ENCODE measurements around the gene ZBTB40. TPM values are rescaled to one million over a fixed set of nuclear protein-coding genes. Genes with fewer than 3 reads are reported as not detected.

The ZBTB40 gene
- total and polyA plus RNA-seq, 10 of the 15 experiments (the other 5 are each of a cell fraction or from before 2014, with no cell fraction given) = 1.9 to 14.4 (median 9.0) TPM

DNA sequence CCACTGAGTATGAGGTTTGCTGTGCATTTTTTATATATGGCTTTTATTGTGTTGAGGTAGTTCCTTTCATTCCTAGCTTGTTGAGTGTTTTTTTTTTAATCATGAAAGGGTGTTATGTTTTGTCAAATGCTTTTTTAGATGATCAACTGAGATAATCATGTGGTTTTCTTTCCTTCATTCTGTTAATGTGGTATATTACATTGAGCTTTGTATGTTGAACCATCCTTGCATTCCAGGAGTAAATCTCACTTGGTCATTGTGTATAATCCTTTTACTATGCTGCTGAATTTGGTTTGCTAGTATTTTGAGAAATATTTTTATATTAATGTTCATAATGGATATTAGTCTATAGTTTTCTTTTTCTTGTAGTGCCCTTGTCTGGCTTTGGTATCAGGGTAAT lies 11.1 kb upstream of the ZBTB40 start:
- H3K4me2 ChIP-seq (ENCODE audit: control insufficient read depth, insufficient read depth) = no peak overlapping the region
- H3K9ac ChIP-seq (ENCODE audit: control insufficient read depth, insufficient read depth, low read length) = no peak overlapping the region
- no peak overlapping the region for H3K4me3 ChIP-seq
- no peaks in the 10 kb centered on the region for H3K4me1 ChIP-seq (ENCODE audit: control insufficient read depth, insufficient read depth, low read length)
- TF ChIP-seq JUND (IDR thresholded peaks at IDR 0.05; ENCODE audit: low read depth, low read length) (no peak), CREM (IDR thresholded peaks at IDR 0.05; ENCODE audit: low read depth) (no peak), DPF2 (IDR thresholded peaks at IDR 0.05) (no peak), FOS (IDR thresholded peaks at IDR 0.05; ENCODE audit: borderline replicate concordance, extremely low read depth, insufficient read length) (no peak), ZSCAN29 (IDR thresholded peaks at IDR 0.05) (no peak)
- TF ChIP-seq, protein P1, sequence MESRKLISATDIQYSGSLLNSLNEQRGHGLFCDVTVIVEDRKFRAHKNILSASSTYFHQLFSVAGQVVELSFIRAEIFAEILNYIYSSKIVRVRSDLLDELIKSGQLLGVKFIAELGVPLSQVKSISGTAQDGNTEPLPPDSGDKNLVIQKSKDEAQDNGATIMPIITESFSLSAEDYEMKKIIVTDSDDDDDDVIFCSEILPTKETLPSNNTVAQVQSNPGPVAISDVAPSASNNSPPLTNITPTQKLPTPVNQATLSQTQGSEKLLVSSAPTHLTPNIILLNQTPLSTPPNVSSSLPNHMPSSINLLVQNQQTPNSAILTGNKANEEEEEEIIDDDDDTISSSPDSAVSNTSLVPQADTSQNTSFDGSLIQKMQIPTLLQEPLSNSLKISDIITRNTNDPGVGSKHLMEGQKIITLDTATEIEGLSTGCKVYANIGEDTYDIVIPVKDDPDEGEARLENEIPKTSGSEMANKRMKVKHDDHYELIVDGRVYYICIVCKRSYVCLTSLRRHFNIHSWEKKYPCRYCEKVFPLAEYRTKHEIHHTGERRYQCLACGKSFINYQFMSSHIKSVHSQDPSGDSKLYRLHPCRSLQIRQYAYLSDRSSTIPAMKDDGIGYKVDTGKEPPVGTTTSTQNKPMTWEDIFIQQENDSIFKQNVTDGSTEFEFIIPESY (IDR thresholded peaks at IDR 0.05) = no peak
- FAIRE-seq (no peak), ATAC-seq (no peak), DNase-seq (ENCODE audit: low read depth, low spot score) (no peak)
- intact Hi-C loops (cut with micrococcal nuclease; ENCODE audit: unreplicated experiment) = no loop called here
- no peak overlapping the region for H3K27ac ChIP-seq (ENCODE audit: control insufficient read depth, insufficient read depth)
- H3K27me3 ChIP-seq (replicated peaks in 1 of 2; ENCODE audit: control insufficient read depth in 2 of 2, insufficient read depth in 2 of 2, low read length in 1 of 2) = no peaks in the 10 kb centered on the region
- peaks cover 3% of the 10 kb centered on the region; the same call in 2 of the 3 replicates for H3K9me3 ChIP-seq (replicated peaks; ENCODE audit: control insufficient read depth, insufficient read depth, low read length)
- H2AFZ ChIP-seq (ENCODE audit: control insufficient read depth, low read depth, low read length) = no peak overlapping the region
- H4K20me1 ChIP-seq (ENCODE audit: control insufficient read depth, insufficient read depth) = no peaks in the 10 kb centered on the region
- ChIA-PET POLR2A (no interaction called here), RAD21 (ENCODE audit: unreplicated experiment) (no interaction called here), CTCF (interaction anchor here (1.6 kb wide), 1 partner anchor 10 kb away, joined by 6 read pairs; the partner anchor contains the start of gene ZBTB40), SMC1A (ENCODE audit: uncharacterized antibody, unreplicated experiment) (interaction anchor here (0.6 to 0.8 kb wide), 2 partner anchors 12 to 1810 kb away, joined by 3 to 4 read pairs; no protein-coding TSS in a partner anchor)
- in situ Hi-C loops (cut with MboI) = no loop called here
- H3K79me2 ChIP-seq (ENCODE audit: control insufficient read depth, insufficient read depth, low read length) = no peaks in the 10 kb centered on the region
- no peaks in the 10 kb centered on the region for H3K36me3 ChIP-seq (ENCODE audit: control insufficient read depth in 2 of 2, insufficient read depth in 2 of 2, low read length in 1 of 2)
- no TSS peak for BruUV-seq (replicated peaks)

All from GM12878 (cell line).